ENCODE measurements around the gene CACNA1C. TPM values are rescaled to one million over a fixed set of nuclear protein-coding genes. Genes with fewer than 3 reads are reported as not detected.
"Not testable (repeated sequence)": the region's sequence is repeated elsewhere in the genome, so short reads cannot be mapped to it uniquely, and the experiment has no call there.

The CACNA1C gene
- total RNA-seq, 1 donor from 2014 or later, result 0.14 TPM

GRCh38 chr12:2125651-2126522, 73.1 kb downstream of the CACNA1C start:
- Mint-ChIP-seq H3K27ac (no peak overlapping the region), H3K4me1 (ENCODE audit: low read depth) (no peaks in the 10 kb centered on the region), H3K9me3 (no peaks in the 10 kb centered on the region), H3K27me3 (ENCODE audit: low read depth) (no peaks in the 10 kb centered on the region), H3K4me3 (ENCODE audit: low read depth) (no peak overlapping the region), H3K36me3 (ENCODE audit: low read depth) (no peaks in the 10 kb centered on the region)
- DNase-seq (ENCODE audit: low spot score), result no peak
- intact Hi-C loops (cut with micrococcal nuclease), result no loop called here

GRCh38 chr12:2126676-2127406, 74.1 kb downstream of the CACNA1C start:
- Mint-ChIP-seq H3K4me3 (ENCODE audit: low read depth) (no peak overlapping the region), H3K9me3 (no peaks in the 10 kb centered on the region), H3K27ac (no peak overlapping the region), H3K27me3 (ENCODE audit: low read depth) (no peaks in the 10 kb centered on the region), H3K36me3 (ENCODE audit: low read depth) (no peaks in the 10 kb centered on the region), H3K4me1 (ENCODE audit: low read depth) (no peaks in the 10 kb centered on the region)
- intact Hi-C loops (cut with micrococcal nuclease), result no loop called here
- no peak for DNase-seq (ENCODE audit: low spot score)

GRCh38 chr12:2129076-2129475, 76.3 kb downstream of the CACNA1C start:
- no peaks in the 10 kb centered on the region for H3K27me3 Mint-ChIP-seq (ENCODE audit: low read depth)
- H3K36me3 Mint-ChIP-seq (ENCODE audit: low read depth), result no peaks in the 10 kb centered on the region
- DNase-seq (ENCODE audit: low spot score), result no peak
- H3K4me1 Mint-ChIP-seq (ENCODE audit: low read depth), result no peaks in the 10 kb centered on the region
- H3K4me3 Mint-ChIP-seq (ENCODE audit: low read depth), result no peak overlapping the region
- H3K27ac Mint-ChIP-seq, result no peak overlapping the region
- no peaks in the 10 kb centered on the region for H3K9me3 Mint-ChIP-seq
- intact Hi-C loops (cut with micrococcal nuclease), result no loop called here

DNA sequence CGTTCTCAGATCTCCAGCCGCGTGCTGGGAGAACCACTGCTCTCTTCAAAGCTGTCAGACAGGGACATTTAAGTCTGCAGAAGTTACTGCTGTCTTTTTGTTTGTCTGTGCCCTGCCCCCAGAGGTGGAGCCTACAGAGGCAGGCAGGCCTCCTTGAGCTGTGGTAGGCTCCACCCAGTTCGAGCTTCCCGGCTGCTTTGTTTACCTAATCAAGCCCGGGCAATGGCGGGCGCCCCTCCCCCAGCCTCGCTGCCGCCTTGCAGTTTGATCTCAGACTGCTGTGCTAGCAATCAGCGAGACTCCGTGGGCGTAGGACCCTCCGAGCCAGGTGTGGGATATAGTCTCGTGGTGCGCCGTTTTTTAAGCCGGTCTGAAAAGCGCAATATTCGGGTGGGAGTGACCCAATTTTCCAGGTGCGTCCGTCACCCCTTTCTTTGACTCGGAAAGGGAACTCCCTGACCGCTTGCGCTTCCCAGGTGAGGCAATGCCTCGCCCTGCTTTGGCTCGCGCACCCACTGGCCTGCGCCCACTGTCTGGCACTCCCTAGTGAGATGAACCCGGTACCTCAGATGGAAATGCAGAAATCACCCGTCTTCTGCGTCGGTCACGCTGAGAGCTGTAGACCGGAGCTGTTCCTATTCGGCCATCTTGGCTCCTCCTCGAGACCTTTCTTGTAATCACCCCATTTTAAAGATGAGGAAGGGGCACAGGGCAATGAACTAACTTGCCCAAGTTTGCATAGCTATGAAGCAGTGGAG, 83.1 kb downstream of the CACNA1C start:
- H3K27ac Mint-ChIP-seq; H3K36me3 Mint-ChIP-seq (ENCODE audit: low read depth); DNase-seq (ENCODE audit: low spot score); H3K9me3 Mint-ChIP-seq; intact Hi-C loops (cut with micrococcal nuclease); H3K4me1 Mint-ChIP-seq (ENCODE audit: low read depth); H3K27me3 Mint-ChIP-seq (ENCODE audit: low read depth); H3K4me3 Mint-ChIP-seq (ENCODE audit: low read depth): not testable (repeated sequence)

DNA sequence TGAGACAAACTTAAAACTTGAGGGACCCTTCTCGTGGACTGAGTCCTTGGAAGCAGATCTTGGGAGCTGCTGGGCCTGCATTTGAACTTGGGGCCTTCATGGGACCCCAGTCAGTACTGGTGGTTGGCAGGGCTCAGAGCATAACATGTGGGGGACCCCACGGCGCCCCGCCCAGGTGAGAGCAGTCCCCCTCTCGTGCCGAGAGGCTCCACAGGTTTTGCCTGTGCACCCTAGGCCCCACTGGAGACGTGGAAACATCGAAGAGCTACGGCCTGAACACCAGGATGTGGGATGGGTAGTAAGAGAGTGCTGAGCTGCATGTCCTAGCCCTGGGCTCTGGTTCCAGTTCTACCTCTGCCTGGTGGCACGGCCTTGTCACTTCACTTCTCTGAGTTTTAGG, 84.1 kb downstream of the CACNA1C start:
- Mint-ChIP-seq H3K27me3 (ENCODE audit: low read depth) (no peaks in the 10 kb centered on the region), H3K36me3 (ENCODE audit: low read depth) (no peaks in the 10 kb centered on the region), H3K4me1 (ENCODE audit: low read depth) (no peaks in the 10 kb centered on the region), H3K9me3 (no peaks in the 10 kb centered on the region), H3K27ac (no peak overlapping the region), H3K4me3 (ENCODE audit: low read depth) (no peak overlapping the region)
- intact Hi-C loops (cut with micrococcal nuclease), result no loop called here
- DNase-seq (ENCODE audit: low spot score), result no peak

DNA sequence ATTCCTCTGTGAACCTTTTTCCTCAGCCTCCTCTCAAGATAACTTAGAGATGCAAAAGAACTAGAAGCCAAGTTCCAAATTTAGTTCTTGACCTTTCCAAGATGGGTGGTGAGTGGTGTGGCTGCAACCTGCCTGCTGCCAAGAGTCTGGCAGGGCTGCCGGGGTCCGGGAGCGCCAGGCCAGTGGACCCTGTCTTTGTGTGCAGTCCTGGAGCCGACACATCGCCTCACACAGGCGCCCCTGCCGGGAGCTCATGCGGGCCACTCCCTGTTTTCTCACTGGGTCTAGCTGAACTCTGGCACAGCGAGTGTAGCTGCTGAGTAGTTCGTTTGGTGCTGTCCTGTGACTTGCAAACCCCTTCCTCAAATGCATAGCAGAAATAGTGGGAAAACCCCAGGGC, 84.9 kb downstream of the CACNA1C start:
- no peaks in the 10 kb centered on the region for H3K27me3 Mint-ChIP-seq (ENCODE audit: low read depth)
- no peaks in the 10 kb centered on the region for H3K36me3 Mint-ChIP-seq (ENCODE audit: low read depth)
- H3K9me3 Mint-ChIP-seq, result no peaks in the 10 kb centered on the region
- no peak for DNase-seq (ENCODE audit: low spot score)
- H3K4me1 Mint-ChIP-seq (ENCODE audit: low read depth), result no peaks in the 10 kb centered on the region
- H3K4me3 Mint-ChIP-seq (ENCODE audit: low read depth), result no peak overlapping the region
- intact Hi-C loops (cut with micrococcal nuclease), result no loop called here
- no peak overlapping the region for H3K27ac Mint-ChIP-seq

DNA sequence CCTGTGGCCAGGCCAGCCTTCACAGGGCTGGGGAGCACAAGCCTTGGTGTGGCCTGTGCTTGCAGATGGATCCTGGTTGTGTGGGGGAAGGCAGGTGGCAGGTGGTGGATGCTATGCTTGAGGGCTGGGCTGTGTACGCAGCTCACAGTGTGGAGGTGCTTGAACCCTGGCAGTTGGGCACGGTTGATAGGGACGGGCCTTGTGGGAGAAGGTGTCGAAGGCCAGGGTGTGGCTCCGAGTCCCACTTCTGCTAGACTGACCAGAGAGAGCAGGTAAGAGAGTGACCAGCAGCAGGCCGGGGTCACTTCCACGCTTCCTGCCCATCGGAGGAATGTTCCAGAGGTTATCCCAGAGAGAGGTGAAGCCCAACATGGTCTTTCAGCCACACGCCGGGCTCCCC, 85.5 kb downstream of the CACNA1C start:
- Mint-ChIP-seq H3K9me3 (no peaks in the 10 kb centered on the region), H3K4me1 (ENCODE audit: low read depth) (no peaks in the 10 kb centered on the region), H3K27ac (no peak overlapping the region), H3K4me3 (ENCODE audit: low read depth) (no peak overlapping the region), H3K36me3 (ENCODE audit: low read depth) (no peaks in the 10 kb centered on the region), H3K27me3 (ENCODE audit: low read depth) (no peaks in the 10 kb centered on the region)
- intact Hi-C loops (cut with micrococcal nuclease), result no loop called here
- DNase-seq (ENCODE audit: low spot score), result no peak

GRCh38 chr12:2138871-2139308, 86.1 kb downstream of the CACNA1C start:
- no peaks in the 10 kb centered on the region for H3K36me3 Mint-ChIP-seq (ENCODE audit: low read depth)
- H3K9me3 Mint-ChIP-seq, result no peaks in the 10 kb centered on the region
- intact Hi-C loops (cut with micrococcal nuclease), result no loop called here
- no peak overlapping the region for H3K4me3 Mint-ChIP-seq (ENCODE audit: low read depth)
- DNase-seq (ENCODE audit: low spot score), result no peak
- H3K27ac Mint-ChIP-seq, result no peak overlapping the region
- no peaks in the 10 kb centered on the region for H3K4me1 Mint-ChIP-seq (ENCODE audit: low read depth)
- no peaks in the 10 kb centered on the region for H3K27me3 Mint-ChIP-seq (ENCODE audit: low read depth)

DNA sequence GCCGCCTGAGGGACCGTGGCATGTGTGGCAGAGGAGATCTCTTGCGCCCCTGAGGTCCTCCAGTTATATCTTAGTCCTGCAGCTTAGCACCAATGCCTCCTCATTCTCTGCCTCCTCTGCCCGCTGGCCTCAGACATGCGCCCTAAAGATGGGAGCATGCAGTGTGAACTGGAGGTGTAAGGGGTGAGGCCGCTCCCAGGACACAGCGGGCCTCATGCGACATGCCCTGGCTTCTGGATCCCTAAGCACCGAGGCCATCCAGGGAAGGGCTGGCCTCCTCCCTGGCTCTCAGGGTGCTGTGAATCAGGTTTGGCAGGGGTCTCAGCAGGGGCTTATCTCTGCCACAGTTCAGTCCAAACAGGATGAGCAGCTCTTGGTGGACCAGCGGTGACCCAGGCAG, 86.9 kb downstream of the CACNA1C start:
- H3K36me3 Mint-ChIP-seq (ENCODE audit: low read depth), result no peaks in the 10 kb centered on the region
- intact Hi-C loops (cut with micrococcal nuclease), result no loop called here
- no peak overlapping the region for H3K4me3 Mint-ChIP-seq (ENCODE audit: low read depth)
- DNase-seq (ENCODE audit: low spot score), result no peak
- no peak overlapping the region for H3K27ac Mint-ChIP-seq
- H3K9me3 Mint-ChIP-seq, result no peaks in the 10 kb centered on the region
- H3K27me3 Mint-ChIP-seq (ENCODE audit: low read depth), result no peaks in the 10 kb centered on the region
- no peaks in the 10 kb centered on the region for H3K4me1 Mint-ChIP-seq (ENCODE audit: low read depth)

DNA sequence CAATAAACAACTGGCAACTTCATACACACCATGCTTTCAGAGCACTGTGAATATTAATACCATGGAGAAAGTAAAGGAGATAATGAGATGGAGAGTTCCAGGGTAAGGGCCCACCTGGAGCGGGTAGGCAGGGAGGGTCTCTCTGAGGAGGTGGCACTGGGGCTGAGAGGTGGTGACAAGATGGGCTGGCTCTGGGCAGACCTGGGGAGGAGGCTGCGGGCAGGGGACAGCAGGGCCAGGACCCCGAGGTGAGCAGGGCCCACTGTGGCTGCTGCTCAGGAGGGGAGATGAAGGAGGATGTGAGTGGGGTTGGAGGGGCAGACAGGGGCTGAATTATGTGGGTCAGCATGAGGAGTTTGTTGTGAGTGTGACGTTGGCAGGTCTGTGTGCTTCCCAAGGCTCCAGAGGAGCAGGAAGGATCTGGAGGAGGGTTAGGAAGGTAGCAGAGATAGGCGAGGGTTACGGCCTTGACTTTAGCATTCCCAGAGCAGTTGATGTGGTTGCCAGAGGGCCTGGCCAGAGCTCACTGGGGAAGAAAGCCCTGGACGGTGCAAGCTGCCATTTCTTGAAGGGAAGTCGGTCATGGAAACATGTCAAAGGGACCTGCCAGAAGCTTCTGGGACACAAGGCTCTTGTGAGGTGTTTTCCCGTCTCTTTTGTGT, 88.2 kb downstream of the CACNA1C start:
- no peak overlapping the region for H3K4me3 Mint-ChIP-seq (ENCODE audit: low read depth)
- DNase-seq (ENCODE audit: low spot score), result no peak
- no peaks in the 10 kb centered on the region for H3K36me3 Mint-ChIP-seq (ENCODE audit: low read depth)
- no peak overlapping the region for H3K27ac Mint-ChIP-seq
- no peaks in the 10 kb centered on the region for H3K9me3 Mint-ChIP-seq
- no peaks in the 10 kb centered on the region for H3K27me3 Mint-ChIP-seq (ENCODE audit: low read depth)
- H3K4me1 Mint-ChIP-seq (ENCODE audit: low read depth), result no peaks in the 10 kb centered on the region
- intact Hi-C loops (cut with micrococcal nuclease), result no loop called here

DNA sequence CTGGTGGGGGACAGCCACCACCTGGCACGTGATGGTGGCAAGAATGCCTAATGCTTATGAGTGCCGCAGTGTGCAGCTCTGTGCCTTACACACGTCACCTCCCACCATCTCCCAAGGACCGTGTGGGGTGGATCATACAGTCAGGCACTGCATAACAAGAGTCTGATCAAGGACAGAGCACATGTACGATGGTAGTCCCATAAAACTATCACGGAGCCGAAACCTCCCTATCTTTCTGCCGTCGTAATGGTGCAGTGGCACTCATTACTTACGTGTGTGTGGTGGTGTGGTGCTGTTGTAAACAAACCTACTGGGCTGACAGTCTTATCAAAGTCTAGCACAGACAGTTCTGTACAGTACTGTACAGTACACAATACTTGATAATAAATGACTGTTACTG, 89.3 kb downstream of the CACNA1C start:
- Mint-ChIP-seq H3K4me1 (ENCODE audit: low read depth) (no peaks in the 10 kb centered on the region), H3K4me3 (ENCODE audit: low read depth) (no peak overlapping the region), H3K27ac (no peak overlapping the region), H3K9me3 (no peaks in the 10 kb centered on the region), H3K27me3 (ENCODE audit: low read depth) (peaks cover 2% of the 10 kb centered on the region), H3K36me3 (ENCODE audit: low read depth) (no peaks in the 10 kb centered on the region)
- intact Hi-C loops (cut with micrococcal nuclease), result no loop called here
- DNase-seq (ENCODE audit: low spot score), result no peak

DNA sequence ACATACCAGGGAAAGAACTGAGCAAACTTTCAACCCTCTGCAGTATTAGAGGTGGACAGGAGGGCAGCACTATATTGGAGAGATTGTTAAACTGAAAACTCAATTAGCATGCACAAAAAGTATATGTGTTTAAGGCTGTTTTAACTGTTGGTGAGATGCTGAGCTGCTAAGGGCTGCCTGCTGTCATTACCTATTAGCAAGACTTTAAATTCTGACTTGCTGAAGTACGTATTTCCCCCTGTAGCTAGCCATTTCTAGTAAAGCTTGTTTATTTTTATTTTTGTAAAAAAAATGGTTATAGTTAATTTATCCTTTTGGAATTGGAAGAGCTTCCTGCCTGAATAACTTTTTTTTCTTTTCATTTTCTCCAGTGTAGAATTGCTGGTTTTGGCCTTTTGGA, 92.2 kb downstream of the CACNA1C start:
- H3K4me3 Mint-ChIP-seq (ENCODE audit: low read depth), result no peak overlapping the region
- DNase-seq (ENCODE audit: low spot score), result no peak
- intact Hi-C loops (cut with micrococcal nuclease), result no loop called here
- no peaks in the 10 kb centered on the region for H3K4me1 Mint-ChIP-seq (ENCODE audit: low read depth)
- peaks cover 7% of the 10 kb centered on the region for H3K27me3 Mint-ChIP-seq (ENCODE audit: low read depth)
- H3K36me3 Mint-ChIP-seq (ENCODE audit: low read depth), result no peaks in the 10 kb centered on the region
- no peak overlapping the region for H3K27ac Mint-ChIP-seq
- H3K9me3 Mint-ChIP-seq, result no peaks in the 10 kb centered on the region
